Motor neuron (in vitro differentiated cells): Measurements from ENCODE around the gene AMPH. TPM values are rescaled to one million over a fixed set of nuclear protein-coding genes. Genes with fewer than 3 reads are reported as not detected.

Experiments
- ATAC-seq, 8 experiments: fragments of 200-7000 bp; cut with Tn5 transposase; replicated peaks in 6 of 8; 2 replicates each; pipeline ENCODE4 v1.8.0; 2021; ENCODE audit warnings: mild to moderate bottlenecking in 8 of 8, moderate library complexity in 8 of 8
- H3K27ac ChIP-seq, 2 donors: fragments of 250-450 bp; sonication (Bioruptor Pico); 2 replicates each; pipeline ENCODE4 v1.9.0; 2021; ENCODE audit warnings: antibody characterized with exemption in 2 of 2, mild to moderate bottlenecking in 2 of 2, moderate library complexity in 1 of 2
- H3K4me1 ChIP-seq, 2 donors: fragments of 250-450 bp; sonication (Bioruptor Pico); replicated peaks in 1 of 2; 2 replicates each; pipeline ENCODE4 v1.6.1; 2021; ENCODE audit warnings: antibody characterized with exemption in 2 of 2, mild to moderate bottlenecking in 2 of 2, moderate library complexity in 1 of 2
- H3K4me3 ChIP-seq, 5 donors: fragments of 250-450 bp; sonication (Bioruptor Pico); 2 replicates each; pipeline ENCODE4 v1.9.0; 2021; ENCODE audit warnings: antibody characterized with exemption in 5 of 5, mild to moderate bottlenecking in 5 of 5, moderate library complexity in 4 of 5
- WGBS, 10 experiments: fragments of 450-650 bp; shearing (Covaris generic); methylation state at CpG; one replicate each; pipeline ENCODE4 v1.0.0; 2022; 5-methylcytosine and 5-hydroxymethylcytosine counted together
- in situ Hi-C, 9 experiments: fragments of 400-800 bp; cut with MboI; loops; one replicate each; pipeline ENCODE4 v1.15.0; 2021; ENCODE audit warnings: low sequenced_read_pairs in 9 of 9, low pct_unique_long_range_greater_than_20kb in 2 of 9; ENCODE audit not compliant: unreplicated experiment in 9 of 9
- total RNA-seq, 8 experiments: library from RNA; unstranded; fragments of 300-600 nt; gene quantifications; 2 replicates each; pipeline versions ENCODE4 v1.2.3 to v1.2.4, GENCODE V29; 2022

The AMPH gene
- total RNA-seq, 8 experiments from 2014 or later: 0.66 to 37.5 (median 22.1) TPM

GRCh38 chr7:38463277-38464225, 167.6 kb downstream of the AMPH start:
- in situ Hi-C loops: loop anchor here in 1 of 9 experiments (25.0 kb wide), 1 partner anchor 199 kb away; no protein-coding TSS in a partner anchor
- no peaks in the 10 kb centered on the region for H3K4me1 ChIP-seq
- no peak overlapping the region for H3K27ac ChIP-seq
- peak in 2 of 8 experiments; percentile 66 to 89 for ATAC-seq
- 0 to 100% (median 71%) methylated on average over 1 to 7 of the region's 8 CpGs for WGBS, 10 experiments
- H3K4me3 ChIP-seq: no peak overlapping the region

- WGBS, 10 experiments: 72 to 100% (median 93%) methylated on average over 2 to 9 of the region's 11 CpGs; no CpG with 5 or more reads in 1 of the 10 experiments
- no peak for ATAC-seq
- no peak overlapping the region for H3K27ac ChIP-seq
- in situ Hi-C loops: loop anchor here in 1 of 9 experiments (25.0 kb wide), 1 partner anchor 199 kb away; no protein-coding TSS in a partner anchor
- no peaks in the 10 kb centered on the region for H3K4me1 ChIP-seq
- no peak overlapping the region for H3K4me3 ChIP-seq
Observed at GRCh38 chr7:38462819-38463218, 168.4 kb downstream of the AMPH start.

GRCh38 chr7:38461887-38462286, 169.3 kb downstream of the AMPH start:
- in situ Hi-C loops: loop anchor here in 1 of 9 experiments (25.0 kb wide), 1 partner anchor 200 kb away; no protein-coding TSS in a partner anchor
- 0 to 100% (median 93%) methylated on average over 1 to 7 of the region's 7 CpGs; no CpG with 5 or more reads in 2 of the 10 experiments for WGBS, 10 experiments
- no peak for ATAC-seq

GRCh38 chr7:38453826-38454225, 177.3 kb downstream of the AMPH start:
- Histone ChIP-seq H3K4me3 (no peak overlapping the region), H3K4me1 (peaks cover 4 to 5% of the 10 kb centered on the region in 2 donors), H3K27ac (no peak overlapping the region)
- in situ Hi-C loops: loop anchor here in 1 of 9 experiments (25.0 kb wide), 1 partner anchor 208 kb away; no protein-coding TSS in a partner anchor
- WGBS, 10 experiments: 55 to 100% (median 98%) methylated on average over 1 to 5 of the region's 5 CpGs; no CpG with 5 or more reads in 2 of the 10 experiments
- ATAC-seq: no peak

More at GRCh38 chr7:38461887-38462286, 169.3 kb downstream of the AMPH start:
- no peaks in the 10 kb centered on the region for H3K4me1 ChIP-seq
- no peak overlapping the region for H3K27ac ChIP-seq
- no peak overlapping the region for H3K4me3 ChIP-seq

- ATAC-seq: peak in 5 of 8 experiments; percentile 32 to 46 (median 39)
- in situ Hi-C loops: loop anchor here in 1 of 9 experiments (25.0 kb wide), 1 partner anchor 209 kb away; no protein-coding TSS in a partner anchor
- no peak overlapping the region for H3K27ac ChIP-seq
- WGBS, 10 experiments: 0 to 100% (median 56%) methylated on average over 1 to 3 of the region's 3 CpGs; no CpG with 5 or more reads in 2 of the 10 experiments
- peaks cover 4 to 5% of the 10 kb centered on the region in 2 donors for H3K4me1 ChIP-seq
- no peak overlapping the region for H3K4me3 ChIP-seq
Observed at GRCh38 chr7:38453168-38453567, 178.0 kb downstream of the AMPH start.

DNA sequence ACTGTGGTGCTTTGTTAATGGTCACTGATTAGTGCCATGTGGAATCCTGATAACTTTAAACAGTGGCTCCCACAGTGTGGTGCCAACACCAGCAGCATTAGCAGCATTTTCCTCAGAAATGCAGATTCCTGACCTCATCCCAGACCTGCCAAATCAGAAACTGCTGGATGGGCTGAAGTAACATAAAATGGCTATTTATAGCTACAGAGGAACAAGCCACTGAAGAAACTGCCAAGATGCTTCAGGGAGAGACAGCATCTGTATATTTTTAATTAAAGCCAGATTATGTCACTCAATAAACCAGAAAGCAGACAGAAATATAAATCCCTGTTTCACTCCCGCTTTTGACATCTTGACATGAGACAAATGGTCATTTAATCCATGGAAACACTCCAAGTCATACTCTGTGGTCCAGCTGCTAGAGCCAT, 178.5 kb downstream of the AMPH start:
- Histone ChIP-seq H3K27ac (no peak overlapping the region), H3K4me1 (peaks cover 4 to 5% of the 10 kb centered on the region in 2 donors), H3K4me3 (no peak overlapping the region)
- peak in 7 of 8 experiments; percentile 23 to 67 (median 58) for ATAC-seq
- in situ Hi-C loops: loop anchor here in 1 of 9 experiments (25.0 kb wide), 1 partner anchor 210 kb away; no protein-coding TSS in a partner anchor
- 0 to 100% (median 80%) methylated on average over 1 of the region's 1 CpG; no CpG with 5 or more reads in 5 of the 10 experiments for whole genome bisulfite sequencing, 10 experiments

GRCh38 chr7:38451840-38452239, 179.3 kb downstream of the AMPH start:
- in situ Hi-C loops: loop anchor here in 1 of 9 experiments (25.0 kb wide), 1 partner anchor 210 kb away; no protein-coding TSS in a partner anchor
- Histone ChIP-seq H3K4me1 (peaks cover 4 to 5% of the 10 kb centered on the region in 2 donors), H3K27ac (no peak overlapping the region), H3K4me3 (no peak overlapping the region)
- 0 to 37% (median 6%) methylated on average over 1 to 2 of the region's 2 CpGs; no CpG with 5 or more reads in 2 of the 10 experiments for WGBS, 10 experiments
- peak in 4 of 8 experiments; percentile 29 to 68 (median 46) for ATAC-seq

GRCh38 chr7:38448584-38449234, 182.5 kb downstream of the AMPH start:
- WGBS, 10 experiments: 11 to 100% (median 75%) methylated on average over 2 to 5 of the region's 5 CpGs
- Histone ChIP-seq H3K4me3 (no peak overlapping the region), H3K4me1 (peaks cover 4 to 5% of the 10 kb centered on the region in 2 donors), H3K27ac (no peak overlapping the region)
- ATAC-seq: peak in 3 of 8 experiments; percentile 37 to 66 (median 40)
- in situ Hi-C loops: loop anchor here in 1 of 9 experiments (25.0 kb wide), 1 partner anchor 214 kb away; no protein-coding TSS in a partner anchor

DNA sequence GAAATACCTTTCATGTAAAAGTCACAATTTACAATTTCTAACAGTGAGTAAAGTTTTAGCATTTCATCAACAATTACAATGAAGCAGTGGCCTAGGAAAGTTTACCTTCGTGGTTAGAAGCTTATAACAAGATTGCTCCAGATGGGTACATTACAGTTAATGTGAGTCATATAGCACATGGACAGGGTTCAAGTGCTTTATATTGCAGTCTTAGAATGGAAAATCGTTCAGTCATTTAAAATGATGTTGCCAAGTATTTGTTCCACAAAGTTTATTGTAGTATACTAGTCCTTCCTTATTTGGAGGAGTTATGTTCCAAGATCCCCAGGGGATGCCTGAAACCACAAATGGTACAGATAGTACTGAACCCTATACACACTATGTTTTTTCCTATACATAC, 183.1 kb downstream of the AMPH start:
- H3K4me1 ChIP-seq: peaks cover 4 to 5% of the 10 kb centered on the region in 2 donors
- peak in 3 of 8 experiments; percentile 13 to 59 (median 47) for ATAC-seq
- no peak overlapping the region for H3K27ac ChIP-seq
- no peak overlapping the region for H3K4me3 ChIP-seq
- in situ Hi-C loops: loop anchor here in 1 of 9 experiments (25.0 kb wide), 1 partner anchor 214 kb away; no protein-coding TSS in a partner anchor
- WGBS, 10 experiments: 0 to 92% (median 57%) methylated on average over 1 to 2 of the region's 2 CpGs; no CpG with 5 or more reads in 4 of the 10 experiments

DNA sequence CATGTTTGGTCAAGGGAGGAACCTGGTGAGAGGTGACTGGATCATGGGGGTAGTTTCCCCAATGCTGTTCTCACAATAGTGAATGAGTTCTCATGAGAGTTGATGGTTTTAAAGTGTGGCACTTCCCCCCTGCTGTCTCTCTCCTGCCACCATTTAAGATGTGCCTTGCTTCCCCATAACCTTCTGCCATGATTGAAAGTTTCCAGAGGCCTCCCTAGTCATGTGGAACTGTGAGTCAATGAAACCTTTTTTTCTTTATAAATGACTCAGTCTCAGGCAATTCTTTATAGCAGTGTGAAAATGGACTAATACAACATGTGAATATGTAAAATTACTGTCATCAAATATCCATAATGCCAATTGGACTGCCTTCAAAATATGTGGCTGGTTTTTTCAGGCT, 192.2 kb downstream of the AMPH start:
- no peaks in the 10 kb centered on the region for H3K4me1 ChIP-seq
- in situ Hi-C loops: loop anchor here in 1 of 9 experiments (25.0 kb wide), 1 partner anchor 223 kb away; no protein-coding TSS in a partner anchor

GRCh38 chr7:38432671-38433070, 198.5 kb downstream of the AMPH start:
- no peak for ATAC-seq
- Histone ChIP-seq H3K4me3 (no peak overlapping the region), H3K27ac (no peak overlapping the region), H3K4me1 (no peaks in the 10 kb centered on the region)
- WGBS, 10 experiments: 10 to 100% (median 54%) methylated on average over 1 to 3 of the region's 3 CpGs; no CpG with 5 or more reads in 5 of the 10 experiments
- in situ Hi-C loops: loop anchor here in 1 of 9 experiments (25.0 kb wide), 1 partner anchor 230 kb away; no protein-coding TSS in a partner anchor

More for the DNA sequence above, 192.2 kb downstream of the AMPH start:
- peak in 3 of 8 experiments; percentile 12 to 86 (median 64) for ATAC-seq
- H3K4me3 ChIP-seq: no peak overlapping the region
- H3K27ac ChIP-seq: no peak overlapping the region

- WGBS, 10 experiments: 50 to 100% (median 88%) methylated on average over 1 of the region's 1 CpG; no CpG with 5 or more reads in 3 of the 10 experiments
- in situ Hi-C loops: loop anchor here in 1 of 9 experiments (25.0 kb wide), 1 partner anchor 230 kb away; no protein-coding TSS in a partner anchor
- Histone ChIP-seq H3K4me1 (no peaks in the 10 kb centered on the region), H3K4me3 (no peak overlapping the region), H3K27ac (no peak overlapping the region)
- ATAC-seq: no peak
Observed at GRCh38 chr7:38432080-38432479, 199.1 kb downstream of the AMPH start.
